ENCODE results near the gene DUSP2. TPM values are rescaled to one million over a fixed set of nuclear protein-coding genes. Genes with fewer than 3 reads are reported as not detected.

Gene DUSP2
- total RNA-seq, 1 donor from 2014 or later: 1.1 TPM

- no peaks in the 10 kb centered on the region for H3K27me3 Mint-ChIP-seq (ENCODE audit: low read depth)
- TF ChIP-seq CTCF (conservative IDR thresholded peaks at IDR 0.05): no peak
- H3K4me1 Mint-ChIP-seq: peaks cover 24% of the 10 kb centered on the region
- no peak for DNase-seq (ENCODE audit: low read depth, low spot score)
- H3K4me3 Mint-ChIP-seq: no peak overlapping the region
- no peaks in the 10 kb centered on the region for H3K36me3 Mint-ChIP-seq (ENCODE audit: low read depth)
- peaks cover 4% of the 10 kb centered on the region for H3K9me3 Mint-ChIP-seq
- no peak overlapping the region for H3K27ac Mint-ChIP-seq (ENCODE audit: unreplicated experiment)
Measured at GRCh38 chr2:96107708-96108065, 37.6 kb downstream of the DUSP2 start.

- Mint-ChIP-seq H3K27me3 (ENCODE audit: low read depth) (no peaks in the 10 kb centered on the region), H3K36me3 (ENCODE audit: low read depth) (no peaks in the 10 kb centered on the region), H3K4me1 (peaks cover 24% of the 10 kb centered on the region), H3K9me3 (peaks cover 4% of the 10 kb centered on the region), H3K27ac (ENCODE audit: unreplicated experiment) (no peak overlapping the region), H3K4me3 (no peak overlapping the region)
- no peak for TF ChIP-seq CTCF (conservative IDR thresholded peaks at IDR 0.05)
- DNase-seq (ENCODE audit: low read depth, low spot score): no peak
Measured at GRCh38 chr2:96106991-96107707, 38.1 kb downstream of the DUSP2 start.

GRCh38 chr2:96105994-96106715, 39.1 kb downstream of the DUSP2 start:
- peaks cover 24% of the 10 kb centered on the region for H3K4me1 Mint-ChIP-seq

GRCh38 chr2:96105152-96105915, 39.9 kb downstream of the DUSP2 start:
- H3K9me3 Mint-ChIP-seq: peaks cover 4% of the 10 kb centered on the region
- no peak for DNase-seq (ENCODE audit: low read depth, low spot score)
- no peak for TF ChIP-seq CTCF (conservative IDR thresholded peaks at IDR 0.05)
- no peak overlapping the region for H3K4me3 Mint-ChIP-seq
- no peaks in the 10 kb centered on the region for H3K27me3 Mint-ChIP-seq (ENCODE audit: low read depth)
- H3K4me1 Mint-ChIP-seq: peaks cover 24% of the 10 kb centered on the region
- H3K27ac Mint-ChIP-seq (ENCODE audit: unreplicated experiment): no peak overlapping the region
- no peaks in the 10 kb centered on the region for H3K36me3 Mint-ChIP-seq (ENCODE audit: low read depth)

More at GRCh38 chr2:96105994-96106715, 39.1 kb downstream of the DUSP2 start:
- peaks cover 4% of the 10 kb centered on the region for H3K9me3 Mint-ChIP-seq
- H3K27me3 Mint-ChIP-seq (ENCODE audit: low read depth): no peaks in the 10 kb centered on the region
- no peaks in the 10 kb centered on the region for H3K36me3 Mint-ChIP-seq (ENCODE audit: low read depth)
- no peak for DNase-seq (ENCODE audit: low read depth, low spot score)
- no peak overlapping the region for H3K27ac Mint-ChIP-seq (ENCODE audit: unreplicated experiment)
- TF ChIP-seq CTCF (conservative IDR thresholded peaks at IDR 0.05): no peak
- H3K4me3 Mint-ChIP-seq: no peak overlapping the region

GRCh38 chr2:96104487-96104861, 40.8 kb downstream of the DUSP2 start:
- Mint-ChIP-seq H3K4me3 (no peak overlapping the region), H3K27ac (ENCODE audit: unreplicated experiment) (no peak overlapping the region), H3K27me3 (ENCODE audit: low read depth) (no peaks in the 10 kb centered on the region), H3K9me3 (peaks cover 4% of the 10 kb centered on the region), H3K4me1 (peaks cover 22% of the 10 kb centered on the region), H3K36me3 (ENCODE audit: low read depth) (no peaks in the 10 kb centered on the region)
- DNase-seq (ENCODE audit: low read depth, low spot score): no peak
- TF ChIP-seq CTCF (conservative IDR thresholded peaks at IDR 0.05): no peak

Measured in neural crest cell (in vitro differentiated cells).